Measurements from ENCODE around the gene LRRC49.
"Not testable (repeated sequence)": the region's sequence is repeated elsewhere in the genome, so short reads cannot be mapped to it uniquely, and the experiment has no call there.

LRRC49 gene

GRCh38 chr15:70920981-70921696 is 28.5 kb downstream of the LRRC49 start:
- no peak for DNase-seq (ENCODE audit: low read depth, low spot score)

- DNase-seq (ENCODE audit: low read depth, low spot score): no peak
Observed at GRCh38 chr15:70922119-70922518, 29.5 kb downstream of the LRRC49 start.

GRCh38 chr15:70923311-70924080 is 30.9 kb downstream of the LRRC49 start:
- DNase-seq (ENCODE audit: low read depth, low spot score): no peak

DNA sequence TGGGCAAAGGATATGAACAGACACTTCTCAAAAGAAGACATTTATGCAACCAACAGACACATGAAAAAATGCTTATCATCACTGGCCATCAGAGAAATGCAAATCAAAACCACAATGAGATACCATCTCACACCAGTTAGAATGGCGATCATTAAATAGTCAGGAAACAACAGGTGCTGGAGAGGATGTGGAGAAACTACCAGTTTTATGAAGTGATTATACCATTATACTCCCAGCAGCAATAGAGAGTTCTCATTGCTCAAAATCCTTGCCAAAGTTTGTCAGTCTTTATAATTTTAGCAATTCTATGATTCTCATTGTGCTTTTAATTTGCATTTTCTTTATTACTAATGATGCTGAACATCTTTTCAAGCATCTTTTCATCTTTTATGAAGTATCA is 34.3 kb downstream of the LRRC49 start:
- DNase-seq (ENCODE audit: low read depth, low spot score): not testable (repeated sequence)

- DNase-seq (ENCODE audit: low read depth, low spot score): no peak
Observed at GRCh38 chr15:70931821-70932220, 39.2 kb downstream of the LRRC49 start.

- no peak for DNase-seq (ENCODE audit: low read depth, low spot score)
Observed at GRCh38 chr15:70932397-70932796, 39.8 kb downstream of the LRRC49 start.

DNA sequence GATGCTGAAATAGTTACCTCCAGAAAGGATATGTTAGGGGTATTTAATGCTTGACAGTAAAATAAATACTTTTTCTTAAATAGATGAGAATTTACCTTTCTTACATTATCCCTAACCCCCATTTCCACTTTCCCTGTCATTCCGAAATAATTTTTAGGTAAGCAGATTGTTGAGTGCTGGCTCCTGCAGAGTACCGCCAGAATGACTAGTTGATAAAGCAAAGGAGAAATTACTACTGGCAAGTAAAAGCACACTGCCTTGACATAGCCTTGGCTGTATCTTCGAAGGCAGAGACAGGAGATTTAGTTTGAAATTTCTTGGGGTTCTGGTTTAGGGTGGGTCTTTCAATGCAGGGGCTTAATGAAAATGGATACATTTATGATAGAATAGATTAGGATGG is 40.8 kb downstream of the LRRC49 start:
- DNase-seq (ENCODE audit: low read depth, low spot score): no peak

DNA sequence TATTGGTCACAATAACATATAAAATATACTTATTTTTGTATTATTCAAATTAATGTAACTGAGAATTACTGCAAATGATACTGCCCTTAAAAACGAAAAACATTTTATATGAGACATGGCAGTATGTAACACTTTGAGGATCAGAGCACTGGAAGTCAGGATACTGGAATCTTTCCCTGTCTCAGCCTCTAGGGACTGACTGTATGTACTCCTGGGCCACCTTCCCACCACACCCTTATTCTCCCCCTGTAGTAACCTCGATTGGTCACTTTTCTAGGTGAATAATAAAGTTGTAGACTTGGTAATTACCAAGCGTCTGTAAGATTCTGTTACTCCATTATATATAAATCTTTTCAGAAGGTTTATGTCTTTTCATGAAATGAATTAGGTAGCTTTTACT is 43.0 kb downstream of the LRRC49 start:
- no peak for DNase-seq (ENCODE audit: low read depth, low spot score)

DNA sequence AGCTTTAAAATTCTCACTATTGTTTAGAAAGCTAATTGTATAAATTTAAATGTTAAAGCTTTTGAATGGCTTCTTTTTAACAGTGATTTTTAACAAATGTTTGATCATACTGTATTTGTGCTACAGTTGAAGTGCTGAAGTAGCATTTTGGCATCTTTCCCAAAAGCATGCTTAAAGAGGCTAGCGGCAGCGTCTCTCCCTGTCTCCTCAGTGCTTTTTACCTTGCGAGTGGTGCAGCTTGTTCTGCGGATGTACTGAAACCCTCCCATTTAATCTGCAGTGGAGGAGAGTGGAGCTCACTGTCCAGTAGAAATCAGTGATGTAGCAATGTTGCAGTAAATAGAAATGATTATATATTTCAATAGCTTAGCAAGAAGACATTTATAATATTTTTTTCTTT is 43.7 kb downstream of the LRRC49 start:
- peak; percentile 52 for DNase-seq (ENCODE audit: low read depth, low spot score)

DNA sequence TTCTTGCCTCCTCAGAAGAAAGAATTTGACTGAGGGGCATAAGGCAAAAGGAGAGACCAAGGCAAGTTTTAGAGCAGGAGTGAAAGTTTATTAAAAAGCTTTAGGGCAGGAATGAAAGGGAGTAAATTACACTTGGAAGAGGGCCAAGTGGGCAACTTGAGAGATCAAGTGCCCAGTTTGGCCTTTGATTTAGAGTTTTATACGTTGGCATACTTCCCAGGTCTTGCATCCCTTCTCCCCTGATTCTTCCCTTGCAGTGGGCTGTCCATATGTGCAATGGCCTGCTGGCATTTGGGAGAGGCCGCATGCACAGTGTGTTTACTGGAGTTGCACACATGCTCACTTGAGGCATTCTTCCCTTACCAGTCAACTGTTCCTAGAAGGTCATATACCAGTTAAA is 50.7 kb downstream of the LRRC49 start:
- DNase-seq (ENCODE audit: low read depth, low spot score): not testable (repeated sequence)

DNA sequence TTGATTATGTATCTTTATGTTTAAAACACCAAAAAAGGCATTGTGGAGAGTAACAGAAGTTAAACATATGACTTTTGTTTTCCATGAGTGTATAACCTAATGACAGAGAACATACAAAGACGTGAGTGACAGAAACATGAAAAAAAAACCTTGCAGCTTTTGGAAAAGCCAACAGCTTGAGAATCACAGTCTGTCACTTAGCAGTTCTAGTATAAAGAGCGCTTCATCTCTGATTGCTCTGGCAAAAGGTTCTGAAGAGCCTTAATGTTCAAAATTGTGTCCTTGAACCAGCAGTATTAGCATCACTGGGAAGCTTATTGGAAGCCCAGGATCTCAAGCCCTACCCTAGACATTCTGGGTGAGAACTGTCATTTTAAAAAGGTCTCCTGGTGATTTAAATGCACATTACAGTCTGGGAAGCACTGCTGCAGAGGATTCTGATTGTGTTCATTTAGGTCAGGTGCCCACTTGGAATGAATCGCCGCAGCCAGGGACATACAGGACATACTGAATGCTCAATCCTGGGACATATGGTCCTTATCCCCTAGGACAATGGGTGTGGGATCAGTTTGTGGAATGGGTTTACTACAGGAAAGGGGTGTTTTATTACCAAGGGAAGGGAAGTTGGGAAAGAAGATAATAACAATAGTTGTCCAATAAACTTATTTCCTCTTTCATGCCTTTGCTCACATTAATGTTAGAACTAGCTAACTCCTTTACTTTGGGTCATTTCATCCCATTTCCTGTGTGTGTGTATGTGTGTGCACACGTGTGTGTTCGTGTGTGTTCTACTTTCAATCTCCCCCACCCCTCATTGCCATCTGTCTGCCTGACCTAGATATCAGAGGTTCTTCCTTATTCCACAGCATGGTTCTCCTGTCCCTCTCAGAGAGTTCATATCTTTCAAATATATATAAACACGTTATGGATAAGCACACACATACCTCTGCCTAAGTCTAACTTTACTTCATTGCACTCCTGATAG is 55.0 kb downstream of the LRRC49 start:
- DNase-seq (ENCODE audit: low read depth, low spot score): no peak

DNA sequence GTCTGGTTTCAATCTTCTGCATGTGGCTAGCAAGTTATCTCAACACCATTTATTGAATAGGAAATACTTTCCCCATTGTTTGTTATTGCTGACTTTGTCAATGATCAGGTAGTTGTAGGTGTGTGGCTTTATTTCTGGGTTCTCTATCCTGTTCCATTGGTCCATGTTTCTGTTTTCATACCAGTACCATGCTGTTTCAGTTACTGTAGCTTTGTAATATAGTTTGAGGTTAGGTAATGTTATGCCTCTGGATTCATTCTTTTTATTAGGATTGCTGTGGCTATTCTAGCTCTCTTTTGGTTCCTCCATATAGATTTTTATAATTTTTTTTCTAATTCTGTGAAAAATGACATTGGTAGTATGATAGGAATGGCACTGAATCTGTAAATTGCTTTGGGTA is 58.3 kb downstream of the LRRC49 start:
- no peak for DNase-seq (ENCODE audit: low read depth, low spot score)

DNA sequence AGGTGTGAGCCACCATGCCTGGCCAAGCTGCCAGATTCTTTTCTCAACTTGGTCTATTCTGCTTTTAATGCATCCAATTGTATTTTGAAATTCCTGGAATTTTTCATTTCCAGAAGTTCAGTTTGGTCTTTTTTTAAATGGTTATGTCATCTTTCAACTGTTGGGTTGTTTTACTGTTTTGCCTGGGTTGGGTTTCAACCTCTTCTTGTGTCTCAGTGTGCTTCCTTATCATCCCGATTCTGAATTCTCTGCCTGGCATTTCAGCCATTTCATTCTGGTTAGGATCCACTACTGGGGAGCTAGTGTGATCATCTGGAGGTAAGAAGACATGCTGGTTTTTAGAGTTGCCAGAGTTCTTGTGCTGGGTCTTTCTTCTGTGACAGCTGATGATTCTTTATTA is 61.5 kb downstream of the LRRC49 start:
- DNase-seq (ENCODE audit: low read depth, low spot score): no peak

GRCh38 chr15:70954733-70955132 is 62.1 kb downstream of the LRRC49 start:
- no peak for DNase-seq (ENCODE audit: low read depth, low spot score)

DNA sequence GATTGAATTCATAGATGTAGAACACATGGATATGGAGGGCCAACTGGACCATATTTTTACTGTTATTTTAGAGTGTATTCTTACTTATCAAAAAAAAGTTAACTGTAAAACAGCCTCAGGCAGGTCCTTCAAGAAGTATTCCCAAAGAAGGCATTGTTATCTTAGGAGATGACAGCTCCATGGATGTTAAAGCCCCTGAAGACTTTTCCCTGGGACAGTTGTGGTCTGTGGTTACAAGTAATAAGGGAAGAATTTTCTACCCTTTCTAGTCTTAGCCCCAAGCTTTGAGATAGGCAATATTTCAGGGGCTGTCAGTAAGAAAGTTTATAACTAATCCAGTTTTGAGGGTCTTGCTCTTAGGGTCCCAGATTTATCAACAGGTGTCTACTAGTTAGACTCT is 62.5 kb downstream of the LRRC49 start:
- DNase-seq (ENCODE audit: low read depth, low spot score): peak; percentile 18

DNA sequence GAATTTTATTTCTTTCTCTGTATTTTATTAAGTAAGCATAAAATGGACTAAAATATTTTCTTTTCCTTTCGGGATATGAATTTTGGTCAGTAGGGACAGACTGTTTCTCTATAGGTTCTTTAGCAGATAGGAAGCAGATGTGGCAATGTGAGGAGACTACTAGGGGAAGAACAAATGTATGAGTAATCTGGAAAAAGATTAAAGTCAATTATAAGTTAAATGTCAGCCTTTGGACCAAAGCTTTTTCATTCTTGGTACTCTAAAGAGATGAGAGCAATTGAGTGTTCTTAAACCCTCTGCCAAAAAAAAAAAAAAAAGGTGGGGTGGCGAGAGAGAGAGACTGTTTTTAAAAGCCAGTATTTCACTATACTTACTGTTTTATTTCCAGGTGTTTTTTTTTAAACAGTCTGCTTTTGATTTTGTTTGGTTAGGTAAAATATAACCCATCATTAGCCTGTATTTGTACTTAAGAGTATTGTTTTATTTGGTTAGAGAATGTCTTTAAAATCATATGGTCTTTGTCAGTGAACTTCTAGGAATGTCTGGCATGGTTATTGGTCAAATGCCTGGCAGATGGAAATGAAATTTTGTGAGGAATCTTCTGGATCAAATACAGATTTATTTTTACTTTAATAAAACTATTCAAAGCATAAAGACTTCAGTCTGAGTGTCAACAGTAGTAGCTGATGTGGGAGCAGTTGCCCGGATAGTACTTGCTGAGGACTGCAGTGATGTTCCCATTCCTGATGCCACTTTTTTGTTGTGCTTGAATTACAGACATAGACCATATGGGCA is 63.8 kb downstream of the LRRC49 start:
- no peak for DNase-seq (ENCODE audit: low read depth, low spot score)

- no peak for DNase-seq (ENCODE audit: low read depth, low spot score)
Observed at GRCh38 chr15:70962084-70962483, 69.5 kb downstream of the LRRC49 start.

DNA sequence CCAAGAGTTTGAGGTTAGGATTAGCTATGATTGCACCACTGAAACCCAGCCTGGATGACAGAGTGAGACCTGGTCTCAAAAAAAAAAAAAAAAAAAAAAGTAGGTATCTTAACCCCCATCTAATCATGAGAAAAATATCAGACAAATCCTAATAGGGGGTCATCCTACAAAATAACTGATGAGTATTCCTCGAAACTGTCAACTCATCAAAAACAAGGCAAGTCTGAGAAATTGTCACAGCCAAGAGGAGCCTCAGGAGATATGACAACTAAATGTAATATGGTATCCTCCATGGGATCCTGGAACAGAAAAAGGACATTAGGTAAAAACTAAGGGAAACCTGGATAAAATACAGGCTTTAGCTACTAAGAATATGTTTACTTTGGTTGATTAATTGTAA is 70.6 kb downstream of the LRRC49 start:
- DNase-seq (ENCODE audit: low read depth, low spot score): no peak

DNA sequence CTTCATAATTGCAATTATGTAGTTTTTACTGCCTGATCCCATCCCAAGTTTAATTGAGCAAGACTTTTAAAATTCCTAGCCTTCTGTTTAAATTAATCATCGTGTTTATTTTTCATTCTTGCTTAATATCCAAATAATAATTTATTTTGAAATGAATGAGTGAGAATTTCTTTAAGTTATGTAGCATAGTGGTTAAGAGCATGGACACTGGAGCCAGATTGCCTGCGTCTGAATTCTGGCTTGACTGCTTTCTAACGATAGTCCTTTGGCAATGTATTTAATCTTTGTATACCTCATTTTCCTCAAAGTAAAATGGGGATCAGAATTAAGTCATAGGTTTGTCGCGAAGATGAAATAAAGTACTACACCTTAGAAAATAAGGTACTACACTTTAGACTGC is 71.4 kb downstream of the LRRC49 start:
- DNase-seq (ENCODE audit: low read depth, low spot score): no peak

- no peak for DNase-seq (ENCODE audit: low read depth, low spot score)
Observed at GRCh38 chr15:70964686-70965085, 72.1 kb downstream of the LRRC49 start.

- no peak for DNase-seq (ENCODE audit: low read depth, low spot score)
Observed at GRCh38 chr15:70967646-70968045, 75.0 kb downstream of the LRRC49 start.
